Neuronal stem cell (in vitro differentiated cells): ENCODE measurements around the gene RAD51B.

Source experiments
- DNase-seq: peaks from one replicate; pipeline ENCODE4 v3.0.0-alpha.2; 2013; ENCODE audit warnings: low spot score
- H2AFZ ChIP-seq: one replicate; pipeline ENCODE4 v1.6.1; 2013; ENCODE audit warnings: mild to moderate bottlenecking, low read length, inconsistent platforms
- H2AK5ac ChIP-seq: 2 replicates; pipeline ENCODE4 v1.6.1; 2013; ENCODE audit warnings: low read depth, mild to moderate bottlenecking, inconsistent platforms, low read length, moderate library complexity, mixed read lengths
- H2BK120ac ChIP-seq: 2 replicates; pipeline ENCODE4 v1.6.1; 2013; ENCODE audit warnings: low read depth, mild to moderate bottlenecking, inconsistent platforms, low read length, moderate library complexity, mixed read lengths
- H2BK12ac ChIP-seq: one replicate; pipeline ENCODE4 v1.6.1; 2013; ENCODE audit warnings: low read length, inconsistent platforms
- H2BK15ac ChIP-seq: 2 replicates; pipeline ENCODE4 v1.6.1; 2013; ENCODE audit warnings: mild to moderate bottlenecking, low read length, inconsistent platforms, mixed read lengths
- H2BK5ac ChIP-seq: one replicate; pipeline ENCODE4 v1.6.1; 2013; ENCODE audit warnings: inconsistent platforms, mild to moderate bottlenecking, low read length, moderate library complexity
- H3K14ac ChIP-seq: one replicate; pipeline ENCODE4 v1.6.1; 2013; ENCODE audit warnings: low read length, inconsistent platforms
- H3K18ac ChIP-seq: 2 replicates; pipeline ENCODE4 v1.6.1; 2013; ENCODE audit warnings: low read length, inconsistent platforms
- H3K23ac ChIP-seq: 2 replicates; pipeline ENCODE4 v1.6.1; 2013; ENCODE audit warnings: low read depth, mild to moderate bottlenecking, mixed read lengths, low read length, inconsistent platforms; ENCODE audit not compliant: poor library complexity
- H3K27ac ChIP-seq: replicated peaks from 3 replicates; pipeline ENCODE4 v1.5.1; 2013; ENCODE audit warnings: low read length, inconsistent platforms
- H3K27me3 ChIP-seq, 3 experiments: 2 replicates each; pipeline ENCODE4 v1.6.1; 2013; ENCODE audit warnings: low read length in 3 of 3, mild to moderate bottlenecking in 2 of 3, inconsistent platforms in 1 of 3, low read depth in 1 of 3, mixed read lengths in 1 of 3, moderate library complexity in 1 of 3; ENCODE audit not compliant: control insufficient read depth in 3 of 3, insufficient read depth in 3 of 3
- H3K36me3 ChIP-seq, 2 donors: replicated peaks in 1 of 2; 2 replicates each; pipeline ENCODE4 v1.6.1; 2013; ENCODE audit warnings: low read length in 2 of 2; ENCODE audit not compliant: control insufficient read depth in 2 of 2, insufficient read depth in 2 of 2
- H3K4ac ChIP-seq: 2 replicates; pipeline ENCODE4 v1.6.1; 2013; ENCODE audit warnings: inconsistent platforms, mild to moderate bottlenecking, low read length, moderate library complexity
- H3K4me1 ChIP-seq, 2 donors: 1 replicate in 1 of 2; 2 replicates in 1 of 2; pipeline ENCODE4 v1.6.1; 2013; ENCODE audit warnings: low read length in 2 of 2, low read depth in 1 of 2; ENCODE audit not compliant: control insufficient read depth in 2 of 2, insufficient read depth in 1 of 2
- H3K4me2 ChIP-seq: one replicate; pipeline ENCODE4 v1.6.1; 2013; ENCODE audit warnings: mild to moderate bottlenecking, low read length, inconsistent platforms; ENCODE audit not compliant: insufficient read depth, poor library complexity, severe bottlenecking
- H3K4me3 ChIP-seq, 2 donors: 2 replicates each; pipeline ENCODE4 v1.5.1; 2013; ENCODE audit warnings: low read length in 2 of 2, mild to moderate bottlenecking in 2 of 2, inconsistent platforms in 1 of 2, moderate library complexity in 1 of 2
- H3K79me1 ChIP-seq: one replicate; pipeline ENCODE4 v1.6.1; 2013; ENCODE audit warnings: low read depth, mild to moderate bottlenecking, inconsistent platforms, low read length, moderate library complexity
- H3K9ac ChIP-seq: one replicate; pipeline ENCODE4 v1.6.1; 2013; ENCODE audit warnings: mild to moderate bottlenecking, low read depth, low read length, inconsistent platforms; ENCODE audit not compliant: poor library complexity
- H3K9me3 ChIP-seq, 2 donors: replicated peaks in 1 of 2; 2 replicates each; pipeline versions ENCODE3 to v1.6.1; 2013; ENCODE audit warnings: low read length in 2 of 2, mild to moderate bottlenecking in 2 of 2, inconsistent platforms in 1 of 2, low read depth in 1 of 2, mixed read lengths in 1 of 2, moderate library complexity in 1 of 2; ENCODE audit not compliant: control insufficient read depth in 2 of 2, insufficient read depth in 1 of 2
- H4K8ac ChIP-seq: one replicate; pipeline ENCODE4 v1.6.1; 2013; ENCODE audit warnings: low read depth, mild to moderate bottlenecking, inconsistent platforms, low read length, moderate library complexity
- H4K91ac ChIP-seq: one replicate; pipeline ENCODE4 v1.6.1; 2013; ENCODE audit warnings: low read length, low read depth, mild to moderate bottlenecking, inconsistent platforms; ENCODE audit not compliant: poor library complexity
- WGBS, 2 donors: extraction: QIAGEN DNeasy Blood & Tissue Kit; methylation state at CpG; one replicate each; pipeline ENCODE4 v1.1.7; 2013; ENCODE audit warnings: missing lambda C conversion rate in 2 of 2, mixed read lengths in 1 of 2; ENCODE audit not compliant: insufficient read length in 2 of 2, insufficient replicate concordance in 1 of 2; ENCODE audit errors: extremely low coverage in 2 of 2; 5-methylcytosine and 5-hydroxymethylcytosine counted together

RAD51B gene

GRCh38 chr14:68633131-68633991, 813.8 kb downstream of the RAD51B start:
- H4K8ac ChIP-seq = no peak overlapping the region
- no peaks in the 10 kb centered on the region for H3K27me3 ChIP-seq
- no peak overlapping the region for H3K14ac ChIP-seq
- H3K4me3 ChIP-seq = no peak overlapping the region
- H3K9me3 ChIP-seq = peaks cover 0 to 8% of the 10 kb centered on the region in 2 donors
- H3K18ac ChIP-seq = peak overlapping the region; percentile 76
- peaks cover 27 to 29% of the 10 kb centered on the region in 2 donors for H3K4me1 ChIP-seq
- no CpG with 5 or more reads among the region's 15 CpGs for WGBS, 2 donors
- no peaks in the 10 kb centered on the region for H3K36me3 ChIP-seq
- H3K27ac ChIP-seq = no peak overlapping the region
- H3K4ac ChIP-seq = no peak overlapping the region
- H2BK120ac ChIP-seq = no peak overlapping the region
- H2AK5ac ChIP-seq = peak overlapping the region; percentile 22
- H3K79me1 ChIP-seq = no peaks in the 10 kb centered on the region
- no peak overlapping the region for H2BK15ac ChIP-seq
- no peak overlapping the region for H4K91ac ChIP-seq
- no peak overlapping the region for H2BK12ac ChIP-seq
- H3K23ac ChIP-seq = no peak overlapping the region
- H3K4me2 ChIP-seq = no peak overlapping the region
- no peak overlapping the region for H2BK5ac ChIP-seq
- peak overlapping the region; percentile 31 for H2AFZ ChIP-seq
- no peak for DNase-seq
- H3K9ac ChIP-seq = peak overlapping the region; percentile 38

GRCh38 chr14:68634332-68634731, 814.8 kb downstream of the RAD51B start:
- no peaks in the 10 kb centered on the region for H3K27me3 ChIP-seq
- no peaks in the 10 kb centered on the region for H3K36me3 ChIP-seq
- WGBS, 2 donors = no CpG with 5 or more reads among the region's 9 CpGs

GRCh38 chr14:68634874-68635595, 815.5 kb downstream of the RAD51B start:
- H3K27me3 ChIP-seq = no peaks in the 10 kb centered on the region
- H3K79me1 ChIP-seq = no peaks in the 10 kb centered on the region
- no peak overlapping the region for H4K8ac ChIP-seq
- H3K4ac ChIP-seq = no peak overlapping the region
- no peaks in the 10 kb centered on the region for H3K36me3 ChIP-seq
- no peak overlapping the region for H3K27ac ChIP-seq
- H3K18ac ChIP-seq = no peak overlapping the region
- H2BK15ac ChIP-seq = no peak overlapping the region
- H3K4me2 ChIP-seq = no peak overlapping the region
- H2AK5ac ChIP-seq = no peak overlapping the region
- no peak overlapping the region for H2BK120ac ChIP-seq
- peaks cover 0 to 13% of the 10 kb centered on the region in 2 donors for H3K9me3 ChIP-seq
- no peak overlapping the region for H3K23ac ChIP-seq
- no peak overlapping the region for H4K91ac ChIP-seq
- no peak overlapping the region for H3K9ac ChIP-seq
- no peak overlapping the region for H2AFZ ChIP-seq
- peaks cover 28 to 33% of the 10 kb centered on the region in 2 donors for H3K4me1 ChIP-seq
- WGBS, 2 donors = no CpG with 5 or more reads among the region's 5 CpGs
- H3K4me3 ChIP-seq = no peak overlapping the region
- DNase-seq = no peak
- no peak overlapping the region for H2BK12ac ChIP-seq
- no peak overlapping the region for H3K14ac ChIP-seq
- H2BK5ac ChIP-seq = no peak overlapping the region

More at GRCh38 chr14:68634332-68634731, 814.8 kb downstream of the RAD51B start:
- no peak overlapping the region for H3K27ac ChIP-seq
- H3K79me1 ChIP-seq = no peaks in the 10 kb centered on the region
- H2BK120ac ChIP-seq = no peak overlapping the region
- H3K18ac ChIP-seq = peak overlapping the region; percentile 11
- no peak overlapping the region for H3K9ac ChIP-seq
- H3K14ac ChIP-seq = no peak overlapping the region
- H2AK5ac ChIP-seq = no peak overlapping the region
- DNase-seq = no peak
- no peak overlapping the region for H3K23ac ChIP-seq
- H3K4me1 ChIP-seq = peaks cover 29 to 33% of the 10 kb centered on the region in 2 donors
- no peak overlapping the region for H2AFZ ChIP-seq
- no peak overlapping the region for H3K4me2 ChIP-seq
- H2BK12ac ChIP-seq = no peak overlapping the region
- H4K8ac ChIP-seq = no peak overlapping the region
- no peak overlapping the region for H3K4me3 ChIP-seq
- no peak overlapping the region for H4K91ac ChIP-seq
- H3K4ac ChIP-seq = no peak overlapping the region
- no peak overlapping the region for H2BK15ac ChIP-seq
- no peak overlapping the region for H2BK5ac ChIP-seq
- peaks cover 0 to 11% of the 10 kb centered on the region in 2 donors for H3K9me3 ChIP-seq

GRCh38 chr14:68636597-68636996, 817.0 kb downstream of the RAD51B start:
- H3K27ac ChIP-seq = no peak overlapping the region
- no peak overlapping the region for H3K4ac ChIP-seq
- H3K23ac ChIP-seq = no peak overlapping the region
- H4K8ac ChIP-seq = no peak overlapping the region
- peaks cover 28 to 31% of the 10 kb centered on the region in 2 donors for H3K4me1 ChIP-seq
- H3K36me3 ChIP-seq = no peaks in the 10 kb centered on the region
- H3K27me3 ChIP-seq = no peaks in the 10 kb centered on the region
- no CpG with 5 or more reads among the region's 5 CpGs for WGBS, 2 donors
- no peak overlapping the region for H3K18ac ChIP-seq
- no peak overlapping the region for H2AFZ ChIP-seq
- H3K14ac ChIP-seq = no peak overlapping the region
- no peak overlapping the region for H2AK5ac ChIP-seq
- H3K4me2 ChIP-seq = no peak overlapping the region
- no peak overlapping the region for H2BK15ac ChIP-seq
- H3K9me3 ChIP-seq = peaks cover 8 to 20% of the 10 kb centered on the region in 2 donors
- no peak overlapping the region for H4K91ac ChIP-seq
- no peak overlapping the region for H2BK120ac ChIP-seq
- no peak overlapping the region for H2BK5ac ChIP-seq
- H3K4me3 ChIP-seq = no peak overlapping the region
- no peak overlapping the region for H3K9ac ChIP-seq
- no peak for DNase-seq
- H2BK12ac ChIP-seq = no peak overlapping the region
- H3K79me1 ChIP-seq = no peaks in the 10 kb centered on the region
